ENCODE data around the gene TOMM40L.

The TOMM40L gene

DNA sequence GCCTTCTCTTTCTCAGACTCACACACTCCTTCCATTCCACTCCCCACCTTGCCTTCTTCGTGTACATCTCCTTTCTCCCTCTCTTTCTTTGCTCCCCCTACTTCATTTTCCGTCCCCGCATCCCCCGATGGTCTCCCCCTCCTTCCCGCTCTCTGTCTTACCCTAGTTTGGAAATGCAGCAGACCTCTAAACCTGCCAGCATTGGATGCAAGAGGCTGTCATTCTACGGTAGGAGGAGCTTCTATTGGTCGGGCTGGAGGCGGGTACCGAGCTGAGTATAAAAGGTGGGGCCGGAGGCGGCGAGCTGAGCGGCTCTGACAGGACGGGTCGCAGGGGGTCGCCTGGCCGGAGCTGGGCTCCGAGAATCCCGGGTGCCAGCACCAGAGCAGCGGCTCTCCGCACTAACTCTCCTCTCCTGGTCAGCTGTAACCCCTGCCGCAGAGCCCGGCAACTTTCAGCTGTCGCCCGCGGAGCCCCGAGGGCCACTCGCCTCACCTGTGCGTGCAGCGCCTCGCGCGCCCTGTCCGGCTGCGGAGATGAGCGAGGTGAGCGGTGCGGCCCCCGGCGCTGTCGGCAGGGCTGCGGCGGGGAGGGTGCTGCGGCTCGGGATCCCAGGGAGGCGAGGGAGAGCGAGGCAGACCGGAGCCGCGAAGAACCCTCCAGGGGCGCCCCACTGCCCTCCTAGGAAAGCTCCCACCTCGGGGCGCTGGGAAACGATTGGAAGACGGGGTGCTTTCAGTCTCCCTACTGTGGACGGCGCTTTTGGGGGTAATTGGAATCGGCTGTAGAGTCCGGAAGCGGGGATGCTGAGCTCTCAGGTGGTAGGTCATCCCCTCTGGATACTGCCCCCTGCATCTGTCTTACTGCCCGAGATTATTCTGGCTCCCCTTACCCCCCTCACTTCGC, 32.8 kb downstream of the TOMM40L start, which contains the start of gene PCP4L1:
PCP4L1 (plus strand) TSS at position 307 of the 906 bp plus-strand sequence; CDS start at position 537, 230 bp downstream.
- peak; percentile 43 for DNase-seq

DNA sequence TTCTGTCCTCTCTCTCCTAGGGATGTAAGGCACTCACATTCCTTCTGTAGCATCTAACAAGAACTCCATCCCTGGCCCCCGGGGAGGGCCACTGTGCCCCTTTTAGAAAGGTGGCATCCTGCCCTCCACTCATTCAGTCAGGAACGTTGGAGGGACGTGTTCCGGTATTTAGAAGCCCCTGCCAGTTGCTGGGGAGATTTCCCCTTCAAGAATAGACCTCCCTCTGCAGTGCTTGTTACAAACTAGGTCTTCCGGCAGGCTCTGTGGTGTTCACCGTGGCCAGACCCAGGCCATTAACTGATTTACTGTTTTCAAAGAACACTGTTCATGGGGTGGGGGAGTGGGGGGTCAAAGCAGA, 33.5 kb downstream of the TOMM40L start:
- DNase-seq, result no peak

DNA sequence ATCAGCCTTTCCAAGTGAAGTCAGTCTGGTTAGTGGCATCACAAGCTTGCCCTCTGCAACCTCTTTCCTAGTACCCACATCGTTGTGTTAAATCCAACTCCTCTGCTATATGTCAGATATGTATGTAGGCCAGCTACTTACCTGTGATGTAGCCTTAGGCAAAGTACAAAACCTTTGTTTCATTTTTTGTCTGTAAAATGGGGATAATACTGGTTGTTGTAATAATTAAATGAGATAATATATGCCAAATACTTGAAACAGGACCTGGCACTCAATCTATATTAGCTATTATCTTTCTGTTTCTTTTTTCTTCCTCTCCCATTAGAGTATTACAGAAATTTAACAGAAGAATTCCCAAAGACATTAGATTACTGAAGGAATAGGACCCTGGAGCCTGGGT, 33.9 kb downstream of the TOMM40L start:
- DNase-seq, result no peak

DNA sequence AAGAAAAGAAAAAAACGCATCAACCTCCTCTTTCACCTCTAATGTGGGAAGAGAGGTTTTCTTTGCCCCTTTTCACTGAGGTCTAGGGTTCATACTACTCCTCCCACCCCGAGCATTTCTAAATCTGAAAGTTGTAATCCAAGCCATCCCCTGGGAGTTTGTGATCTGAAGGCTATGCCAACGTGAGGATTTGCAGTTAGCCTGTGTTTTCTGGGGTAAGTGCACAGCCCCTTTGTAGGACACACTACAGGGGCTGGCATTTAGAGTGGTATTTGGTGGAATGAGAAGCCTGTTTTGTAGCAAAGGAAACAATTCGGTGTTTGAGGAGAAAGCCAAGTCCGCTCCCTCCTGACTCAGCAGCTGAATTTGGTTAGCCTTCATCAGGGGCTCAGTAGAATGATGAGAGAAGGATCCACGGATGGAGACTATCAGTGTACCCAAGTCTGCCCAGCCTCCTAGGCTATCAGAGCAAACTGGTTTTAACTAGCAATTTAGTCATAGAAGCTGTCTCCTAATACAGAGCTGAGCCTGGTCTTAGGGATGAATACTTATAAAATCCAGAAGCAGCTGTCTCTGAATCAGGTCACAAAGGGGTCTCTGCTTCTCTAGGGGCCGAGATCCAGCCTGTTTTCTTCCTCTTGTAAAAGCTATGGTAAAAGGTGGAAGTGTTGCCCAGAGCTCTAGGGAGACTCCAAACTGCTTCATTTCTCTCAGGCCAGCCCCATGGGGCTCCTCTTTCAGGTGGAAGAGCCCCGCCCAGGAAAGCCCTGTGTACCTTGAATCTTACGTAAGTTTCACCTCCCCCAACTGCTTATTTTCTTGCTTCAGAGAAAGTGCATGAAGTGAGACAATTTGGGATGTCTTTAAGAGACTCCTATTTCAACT, 34.8 kb downstream of the TOMM40L start:
- no peak for DNase-seq

DNA sequence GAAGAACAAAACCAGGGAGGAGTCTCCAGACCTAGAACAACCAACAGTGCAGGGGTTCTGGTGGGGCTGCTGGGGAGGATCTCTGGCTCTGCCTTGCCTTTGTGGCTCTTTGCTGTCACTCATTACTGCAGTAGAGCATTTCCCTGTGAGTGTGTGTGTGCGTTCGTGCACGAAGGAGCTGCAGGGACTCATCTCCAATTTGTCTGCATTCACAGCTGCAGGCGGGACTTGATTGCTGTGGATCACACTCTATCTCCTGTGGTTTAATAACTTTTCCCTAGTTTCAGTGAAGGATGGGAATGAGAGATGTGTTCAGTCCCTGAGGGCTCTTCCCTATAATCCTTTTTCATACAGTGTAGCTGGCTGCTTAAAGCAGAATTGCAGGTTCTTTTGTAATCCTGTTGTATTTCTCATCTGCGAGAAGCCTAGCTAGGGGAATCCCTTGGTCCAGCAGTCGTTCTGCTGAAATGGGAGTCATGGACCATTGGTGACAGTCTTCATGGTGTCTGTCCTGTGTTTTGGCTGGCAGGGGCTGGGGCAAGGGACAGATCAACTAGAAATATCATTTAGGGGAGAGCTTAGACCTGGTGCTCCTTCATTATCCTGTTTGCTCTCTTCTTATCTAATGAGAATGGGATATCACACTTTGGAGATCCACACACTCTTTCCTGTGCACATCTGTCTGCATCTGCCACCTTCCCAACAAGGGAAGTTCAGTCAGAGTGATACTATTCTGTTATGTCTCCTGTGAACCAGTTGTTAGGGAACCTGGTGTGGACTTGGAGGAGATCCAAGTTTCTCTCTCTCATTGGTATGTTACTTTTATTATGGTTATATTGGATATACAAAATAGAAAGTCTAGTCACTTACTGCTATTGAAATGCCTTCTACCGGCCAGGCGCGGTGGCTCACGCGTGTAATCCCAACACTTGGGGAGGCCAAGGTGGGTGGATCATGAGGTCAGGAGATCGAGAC, 35.7 kb downstream of the TOMM40L start:
- DNase-seq, result no peak

DNA sequence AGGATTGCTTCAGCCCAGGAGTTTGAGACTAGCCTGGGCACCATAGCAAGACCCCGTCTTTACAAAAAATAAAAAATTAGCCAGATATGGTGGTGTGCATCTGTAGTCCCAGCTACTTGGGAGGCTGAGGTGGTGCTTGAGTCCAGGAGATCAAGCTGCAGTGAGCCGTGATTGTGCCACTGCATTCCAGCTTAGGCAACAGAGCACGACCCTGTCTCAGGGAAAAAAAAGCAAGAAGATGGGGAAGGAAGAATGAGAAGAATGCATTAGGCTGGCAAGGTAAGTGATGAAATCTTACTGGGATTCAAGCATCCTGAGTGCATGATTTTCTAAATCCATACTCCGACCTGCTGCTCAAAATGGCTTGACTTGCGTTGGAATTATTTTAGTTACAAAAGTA, 39.4 kb downstream of the TOMM40L start:
- no peak for DNase-seq

DNA sequence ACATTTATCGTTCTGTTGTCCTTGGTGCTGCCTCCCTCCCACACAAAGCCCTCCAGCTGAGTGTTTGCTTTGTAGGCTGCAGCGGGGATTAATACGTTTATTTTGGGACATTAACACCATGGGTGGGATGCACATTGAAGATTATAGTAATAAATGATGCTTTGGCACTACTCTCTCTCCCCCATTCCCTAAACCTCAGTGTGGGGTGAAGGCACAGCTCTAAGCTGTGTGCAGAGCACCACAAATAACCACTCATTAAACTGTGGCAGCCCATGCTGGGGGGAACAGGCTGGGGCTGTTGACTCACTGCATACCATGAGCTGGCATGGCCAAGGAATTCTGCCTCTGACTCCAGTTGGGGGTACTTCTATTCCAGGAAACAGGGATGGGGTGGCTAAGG, 40.3 kb downstream of the TOMM40L start:
- no peak for DNase-seq

DNA sequence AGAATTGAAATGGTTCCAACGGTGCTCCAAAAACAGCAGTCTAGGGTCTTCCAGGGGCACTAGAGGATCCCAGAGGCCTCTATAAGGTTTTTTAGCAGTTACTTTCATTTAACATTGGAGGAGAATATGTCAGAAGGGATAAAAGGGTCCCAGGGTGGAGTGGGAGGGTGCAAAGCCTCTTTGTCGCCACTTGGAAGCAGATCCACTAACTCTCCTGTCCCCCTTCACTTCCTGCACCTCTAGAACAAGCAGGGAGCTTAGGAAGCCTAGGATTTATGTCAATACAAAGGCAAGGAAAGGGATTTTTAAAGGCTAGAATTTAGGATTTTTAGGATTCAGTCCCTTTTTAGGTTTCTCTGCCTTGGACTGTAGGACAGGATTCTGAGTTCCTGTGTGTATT, 41.0 kb downstream of the TOMM40L start:
- DNase-seq, result no peak

DNA sequence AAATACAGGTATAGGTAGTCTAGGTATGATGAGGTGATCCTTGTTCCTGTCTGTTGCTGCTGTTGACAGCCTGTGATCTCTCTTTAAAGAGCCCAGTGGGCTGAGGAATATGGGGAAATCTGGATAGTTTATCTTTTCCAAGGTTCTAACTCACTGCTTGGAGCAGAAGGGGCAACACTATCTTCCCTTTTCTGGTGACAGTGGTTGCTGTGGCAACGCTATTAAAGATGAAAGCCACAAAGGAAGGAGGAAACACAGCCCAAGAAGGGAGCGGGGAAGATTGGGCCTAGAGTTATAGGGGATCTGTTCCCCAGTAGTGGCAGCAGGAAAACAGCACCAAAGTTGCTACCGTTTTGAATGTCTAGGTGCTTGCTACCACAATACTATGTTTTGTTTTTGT, 41.5 kb downstream of the TOMM40L start:
- DNase-seq, result no peak

DNA sequence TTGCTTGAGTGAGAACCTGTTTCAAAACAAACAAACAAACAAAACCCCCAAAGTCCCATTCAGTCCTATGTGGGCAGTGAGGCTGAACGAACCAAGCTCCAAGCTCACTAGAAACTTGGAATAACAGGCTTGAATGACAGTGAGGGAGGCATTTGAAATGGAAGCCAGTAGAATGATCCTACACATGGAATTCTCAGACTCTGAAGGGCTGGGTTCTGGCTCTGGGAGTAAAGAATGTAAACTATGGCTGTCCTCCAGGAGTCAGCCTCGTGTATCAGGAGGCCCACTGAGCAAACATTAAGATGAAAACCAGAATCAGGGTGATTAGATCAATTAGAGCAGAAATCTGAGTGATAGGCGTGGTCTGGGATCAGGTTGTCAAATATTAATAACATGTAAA, 47.5 kb downstream of the TOMM40L start:
- no peak for DNase-seq

DNA sequence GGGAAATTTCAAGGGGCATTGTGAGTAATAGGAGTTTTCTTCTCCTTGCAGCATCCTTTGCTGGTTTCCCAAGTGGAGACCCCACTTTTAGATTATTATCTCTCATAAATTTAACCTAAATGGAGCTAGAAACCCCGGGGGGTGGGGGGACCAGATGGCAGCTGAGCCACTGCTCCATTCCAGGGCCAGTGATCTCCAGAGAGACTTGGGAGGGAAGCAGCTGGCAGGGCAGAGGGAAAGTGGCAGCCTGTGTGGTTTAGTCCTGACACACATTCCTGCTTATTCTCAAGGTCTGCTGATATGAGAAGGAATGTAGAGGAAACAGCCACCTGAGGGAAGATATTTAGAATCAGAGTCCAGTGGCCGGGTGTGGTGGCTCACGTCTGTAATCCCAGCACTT, 49.0 kb downstream of the TOMM40L start:
- no peak for DNase-seq
